HEK293 (cell line): ENCODE measurements around the gene KRTAP25-1.

Experiments
- CTCF ChIA-PET: fragments of 350-600 bp; formaldehyde crosslinking; extraction: SDS; loops from one replicate; lab custom pipeline; 2021; ENCODE audit warnings: antibody characterized with exemption; lab: Yijun Ruan, JAX
- POLR2A ChIA-PET: fragments of 300-600 bp; formaldehyde crosslinking; extraction: SDS; loops from one replicate; lab custom pipeline; 2020; ENCODE audit warnings: antibody characterized with exemption, inconsistent platforms; lab: Yijun Ruan, JAX
- H3K27ac ChIP-seq: fragments of 200-500 bp; sonication (Bioruptor generic); 2 replicates; pipeline ENCODE4 v1.5.1; 2014; ENCODE audit warnings: low read depth, low read length, control low read depth, inconsistent platforms; ENCODE audit errors: extremely low read depth
- H3K36me3 ChIP-seq, 2 experiments: fragments of 200-500 bp in 1 of 2; sonication (Bioruptor generic) in 1 of 2; 1 replicate in 1 of 2; 2 replicates in 1 of 2; pipeline ENCODE4 v1.5.1; 2014 to 2017; ENCODE audit warnings: inconsistent platforms in 2 of 2, low read length in 2 of 2; ENCODE audit not compliant: control insufficient read depth in 2 of 2, insufficient read depth in 1 of 2
- H3K4me1 ChIP-seq: fragments of 200-500 bp; sonication (Bioruptor generic); 2 replicates; pipeline ENCODE4 v1.5.1; 2014; ENCODE audit warnings: mild to moderate bottlenecking, low read length, inconsistent platforms; ENCODE audit not compliant: control insufficient read depth, insufficient read depth
- H3K4me3 ChIP-seq: 2 replicates; pipeline ENCODE4 v1.5.1; 2011; ENCODE audit warnings: low read depth, mild to moderate bottlenecking, control low read depth, low read length, moderate library complexity
- H3K9me3 ChIP-seq: fragments of 200-500 bp; sonication (Bioruptor generic); 2 replicates; pipeline ENCODE4 v1.5.1; 2014; ENCODE audit warnings: low read depth, low read length, inconsistent platforms; ENCODE audit not compliant: control insufficient read depth, insufficient read depth
- AEBP2 ChIP-seq: fragments of 450-650 bp; formaldehyde crosslinking; IDR thresholded peaks from 2 replicates; pipeline ENCODE4 v1.5.1; 2016; ENCODE audit warnings: missing biosample characterization, missing genetic modification characterization, borderline replicate concordance
- BCL11A ChIP-seq: fragments of 450-650 bp; formaldehyde crosslinking; IDR thresholded peaks from 2 replicates; pipeline ENCODE4 v1.5.1; 2016; ENCODE audit warnings: low read depth, missing biosample characterization, missing genetic modification characterization
- EGR2 ChIP-seq: fragments of 450-650 bp; formaldehyde crosslinking; IDR thresholded peaks from 2 replicates; pipeline ENCODE4 v1.5.1; 2016; ENCODE audit warnings: low read depth, missing biosample characterization, missing genetic modification characterization
- KLF8 ChIP-seq: fragments of 450-650 bp; formaldehyde crosslinking; IDR thresholded peaks from 2 replicates; pipeline ENCODE4 v1.5.1; 2016; ENCODE audit warnings: missing biosample characterization, missing genetic modification characterization
- PRDM1 ChIP-seq: fragments of 450-650 bp; formaldehyde crosslinking; IDR thresholded peaks from 2 replicates; pipeline ENCODE4; 2016; ENCODE audit warnings: missing biosample characterization, missing genetic modification characterization
- SALL2 ChIP-seq: fragments of 450-650 bp; formaldehyde crosslinking; IDR thresholded peaks from 2 replicates; pipeline ENCODE4 v1.5.0; 2017; ENCODE audit warnings: missing biosample characterization, mild to moderate bottlenecking, missing genetic modification characterization, borderline replicate concordance
- SETDB1 ChIP-seq: IDR thresholded peaks from one replicate; pipeline ENCODE4 v1.6.1; 2017; ENCODE audit warnings: mild to moderate bottlenecking, low read length, moderate library complexity, mixed read lengths; ENCODE audit not compliant: insufficient read length
- SP2 ChIP-seq: fragments of 450-650 bp; formaldehyde crosslinking; IDR thresholded peaks from 2 replicates; pipeline ENCODE4 v1.5.1; 2016; ENCODE audit warnings: missing biosample characterization, missing genetic modification characterization
- TRIM28 ChIP-seq: IDR thresholded peaks from 2 replicates; pipeline ENCODE4 v1.6.1; 2011; ENCODE audit warnings: low read length, control low read depth, borderline replicate concordance
- ZNF133 ChIP-seq: fragments of 450-650 bp; formaldehyde crosslinking; IDR thresholded peaks from 2 replicates; pipeline ENCODE4 v1.5.1; 2016; ENCODE audit warnings: missing biosample characterization, missing genetic modification characterization
- ZNF138 ChIP-seq: fragments of 450-650 bp; formaldehyde crosslinking; IDR thresholded peaks from 2 replicates; pipeline ENCODE4 v1.5.1; 2016; ENCODE audit warnings: missing biosample characterization, missing genetic modification characterization, borderline replicate concordance
- ZNF18 ChIP-seq: fragments of 450-650 bp; formaldehyde crosslinking; IDR thresholded peaks from 2 replicates; pipeline ENCODE4 v1.5.1; 2016; ENCODE audit warnings: missing biosample characterization, missing genetic modification characterization
- ZNF202 ChIP-seq: fragments of 450-650 bp; formaldehyde crosslinking; IDR thresholded peaks from 2 replicates; pipeline ENCODE4 v1.5.1; 2016; ENCODE audit warnings: missing biosample characterization, missing genetic modification characterization, borderline replicate concordance
- ZNF211 ChIP-seq: fragments of 450-650 bp; formaldehyde crosslinking; IDR thresholded peaks from 2 replicates; pipeline ENCODE4 v1.5.1; 2016; ENCODE audit warnings: low read depth, missing biosample characterization, missing genetic modification characterization
- ZNF221 ChIP-seq: fragments of 450-650 bp; formaldehyde crosslinking; IDR thresholded peaks from 2 replicates; pipeline ENCODE4 v1.5.1; 2017; ENCODE audit warnings: missing biosample characterization, missing genetic modification characterization, borderline replicate concordance
- ZNF24 ChIP-seq: fragments of 450-650 bp; formaldehyde crosslinking; IDR thresholded peaks from 2 replicates; pipeline ENCODE4 v1.5.1; 2016; ENCODE audit warnings: missing biosample characterization, missing genetic modification characterization
- ZNF324 ChIP-seq: fragments of 450-650 bp; formaldehyde crosslinking; IDR thresholded peaks from 2 replicates; pipeline ENCODE4 v1.5.1; 2016; ENCODE audit warnings: missing biosample characterization, missing genetic modification characterization
- ZNF513 ChIP-seq: fragments of 450-650 bp; IDR thresholded peaks from 2 replicates; pipeline ENCODE4 v1.5.1; 2018; ENCODE audit warnings: missing biosample characterization, missing genetic modification characterization
- ZNF530 ChIP-seq: fragments of 450-650 bp; formaldehyde crosslinking; IDR thresholded peaks from 2 replicates; pipeline ENCODE4 v1.5.1; 2016; ENCODE audit warnings: low read depth, missing biosample characterization, missing genetic modification characterization
- ZNF560 ChIP-seq: fragments of 450-650 bp; formaldehyde crosslinking; IDR thresholded peaks from 2 replicates; pipeline ENCODE4 v1.5.1; 2017; ENCODE audit warnings: missing biosample characterization, missing genetic modification characterization, borderline replicate concordance
- ZNF571 ChIP-seq: fragments of 450-650 bp; formaldehyde crosslinking; IDR thresholded peaks from 2 replicates; pipeline ENCODE4 v1.5.0; 2017; ENCODE audit warnings: missing biosample characterization, missing genetic modification characterization
- ZNF585B ChIP-seq: fragments of 450-650 bp; formaldehyde crosslinking; IDR thresholded peaks from 2 replicates; pipeline ENCODE4 v1.5.1; 2016; ENCODE audit warnings: missing biosample characterization, missing genetic modification characterization
- ZNF623 ChIP-seq: fragments of 450-650 bp; formaldehyde crosslinking; IDR thresholded peaks from 2 replicates; pipeline ENCODE4 v1.5.1; 2016; ENCODE audit warnings: missing biosample characterization, missing genetic modification characterization
- ZNF837 ChIP-seq: fragments of 450-650 bp; formaldehyde crosslinking; IDR thresholded peaks from 2 replicates; pipeline ENCODE4 v1.5.1; 2016; ENCODE audit warnings: missing biosample characterization, missing genetic modification characterization
- ZSCAN23 ChIP-seq: fragments of 450-650 bp; formaldehyde crosslinking; IDR thresholded peaks from 2 replicates; pipeline ENCODE4 v1.5.1; 2016; ENCODE audit warnings: missing biosample characterization, missing genetic modification characterization
- ZXDB ChIP-seq: fragments of 450-650 bp; formaldehyde crosslinking; IDR thresholded peaks from 2 replicates; pipeline ENCODE4 v1.5.1; 2016; ENCODE audit warnings: missing biosample characterization, missing genetic modification characterization

Gene KRTAP25-1

GRCh38 chr21:30255679-30256078 is 33.6 kb downstream of the KRTAP25-1 start:
- Histone ChIP-seq H3K4me1 (no peaks in the 10 kb centered on the region), H3K36me3 (no peaks in the 10 kb centered on the region), H3K4me3 (no peak overlapping the region), H3K9me3 (no peaks in the 10 kb centered on the region), H3K27ac (no peak overlapping the region)
- TF ChIP-seq ZNF24 (tag by site-specific recombination) (no peak), SETDB1 (no peak), ZNF202 (tag by site-specific recombination) (no peak), ZSCAN23 (tag by site-specific recombination) (no peak), ZNF560 (tag by site-specific recombination) (no peak), ZNF18 (no peak), SP2 (tag by site-specific recombination) (no peak), ZNF133 (tag by site-specific recombination) (no peak), KLF8 (no peak), ZNF571 (no peak)
- ChIA-PET POLR2A (no interaction called here), CTCF (interaction anchor here (0.6 kb wide), 1 partner anchor 101 kb away, joined by 3 read pairs; no protein-coding TSS in a partner anchor)

GRCh38 chr21:30251781-30252180 is 37.5 kb downstream of the KRTAP25-1 start:
- no peaks in the 10 kb centered on the region for H3K9me3 ChIP-seq
- TF ChIP-seq BCL11A (tag by site-specific recombination) = no peak
- no peak for TF ChIP-seq AEBP2 (tag by site-specific recombination)
- TF ChIP-seq ZNF837 (tag by site-specific recombination) = no peak
- TF ChIP-seq SALL2 (tag by site-specific recombination) = no peak
- no peak for TF ChIP-seq ZNF138 (tag by site-specific recombination)
- no peak for TF ChIP-seq ZNF202 (tag by site-specific recombination)
- no peak for TF ChIP-seq ZNF585B
- TF ChIP-seq ZXDB (tag by site-specific recombination) = no peak
- TF ChIP-seq, all 188 proteins: peak for 0
- Histone ChIP-seq H3K36me3 (no peaks in the 10 kb centered on the region), H3K4me1 (no peaks in the 10 kb centered on the region), H3K4me3 (no peak overlapping the region), H3K27ac (no peak overlapping the region)
- CTCF ChIA-PET = interaction anchor here (1.1 kb wide), 1 partner anchor 18 kb away, joined by 4 read pairs; no protein-coding TSS in a partner anchor
- POLR2A ChIA-PET = no interaction called here

- Histone ChIP-seq H3K27ac (no peak overlapping the region), H3K9me3 (no peaks in the 10 kb centered on the region), H3K36me3 (no peaks in the 10 kb centered on the region), H3K4me1 (no peaks in the 10 kb centered on the region), H3K4me3 (no peak overlapping the region)
- ChIA-PET POLR2A (no interaction called here), CTCF (interaction anchor here (0.7 kb wide), 1 partner anchor 404 kb away, joined by 3 read pairs; no protein-coding TSS in a partner anchor)
- TF ChIP-seq ZNF324 = no peak
- no peak for TF ChIP-seq ZNF623 (tag by site-specific recombination)
- TF ChIP-seq ZNF211 (tag by site-specific recombination) = no peak
- no peak for TF ChIP-seq EGR2 (tag by site-specific recombination)
- TF ChIP-seq KLF8 = no peak
- TF ChIP-seq TRIM28 = no peak
- TF ChIP-seq ZNF530 (tag by site-specific recombination) = no peak
- TF ChIP-seq PRDM1 = no peak
- no peak for TF ChIP-seq ZNF513 (tag by site-specific recombination)
- no peak for TF ChIP-seq ZNF221 (tag by site-specific recombination)
These were observed 39.4 kb downstream of the KRTAP25-1 start for GRCh38 chr21:30249936-30250335.
